Testis (tissue), 3 donors: ENCODE data around the gene FOXB1. TPM values are rescaled to one million over a fixed set of nuclear protein-coding genes. Genes with fewer than 3 reads are reported as not detected.

ENCODE experiments used
- DNase-seq: peaks from one replicate; pipeline ENCODE4 v3.0.0-alpha.2; 2019
- H3K27ac ChIP-seq, 2 donors: fragments of 200-600 bp; sonication (generic); one replicate each; pipeline ENCODE4 v1.5.1; 2019
- H3K27me3 ChIP-seq: fragments of 200-600 bp; sonication (generic); one replicate; pipeline ENCODE4 v1.5.1; 2019
- H3K36me3 ChIP-seq: fragments of 200-600 bp; sonication (generic); one replicate; pipeline ENCODE4 v1.5.1; 2017; ENCODE audit warnings: low read depth; ENCODE audit errors: missing control alignments
- H3K4me1 ChIP-seq: fragments of 200-600 bp; sonication (generic); one replicate; pipeline ENCODE4 v1.5.1; 2019
- H3K4me3 ChIP-seq, 2 donors: fragments of 200-600 bp; sonication (generic); one replicate each; pipeline ENCODE4 v1.5.1; 2017 to 2019
- H3K9me3 ChIP-seq: fragments of 200-600 bp; sonication (generic); one replicate; pipeline ENCODE4 v1.5.1; 2017
- CTCF ChIP-seq, 3 experiments: fragments of 450-650 bp in 2 of 3; fragments of 200-600 bp in 1 of 3; sonication (generic) in 1 of 3; IDR thresholded peaks; one replicate each; pipeline ENCODE4 v1.5.1; 2016 to 2019; ENCODE audit warnings: antibody characterized with exemption in 3 of 3, mild to moderate bottlenecking in 2 of 3, moderate library complexity in 1 of 3
- POLR2A ChIP-seq: fragments of 450-650 bp; IDR thresholded peaks from one replicate; pipeline ENCODE4 v1.6.1; 2017; ENCODE audit warnings: antibody characterized with exemption, mild to moderate bottlenecking, moderate library complexity
- WGBS, 2 donors: methylation state at CpG; one replicate each; pipeline ENCODE4 v1.1.5; 2018; 5-methylcytosine and 5-hydroxymethylcytosine counted together
- intact Hi-C: fragments of 100-400 bp; cut with DNase I; formaldehyde crosslinking; loops from one replicate; pipeline ENCODE4 v1.15.1; 2023; ENCODE audit warnings: low total_unique reads
- polyA plus RNA-seq: library from polyadenylated mRNA; stranded (reverse); fragments of 350-450 nt; fragmentation: Illumina TruSeq; extraction: RNeasy Lipid Tissue Mini Kit (QIAGEN cat#74804); gene quantifications from one replicate; pipeline ENCODE4 v1.2.3, GENCODE V29; 2014; ENCODE audit warnings: low read depth, low replicate concordance; ENCODE audit not compliant: insufficient read depth
- total RNA-seq, 2 donors: library from RNA; depleted of rRNA; stranded (reverse); fragments of >200 nt; gene quantifications; one replicate each; pipeline ENCODE4 v1.2.3, GENCODE V29; 2016

FOXB1 gene
- total and polyA plus RNA-seq, 3 donors from 2014 or later: 0.56 to 7.4 (median 1.5) TPM

GRCh38 chr15:60026555-60026954 lies 22.4 kb downstream of the FOXB1 start:
- Histone ChIP-seq H3K27ac (no peak overlapping the region), H3K9me3 (no peaks in the 10 kb centered on the region), H3K4me3 (no peak overlapping the region), H3K4me1 (no peaks in the 10 kb centered on the region), H3K27me3 (no peaks in the 10 kb centered on the region), H3K36me3 (no peaks in the 10 kb centered on the region)
- 46 to 57% methylated on average over 2 of the region's 2 CpGs for WGBS, 2 donors
- intact Hi-C loops: no loop called here
- DNase-seq: peak; percentile 36
- no peak for TF ChIP-seq CTCF (IDR thresholded peaks at IDR 0.05)
- TF ChIP-seq POLR2A: no peak

GRCh38 chr15:60035344-60035743 lies 31.2 kb downstream of the FOXB1 start:
- intact Hi-C loops: no loop called here
- 85 to 88% methylated on average over 3 of the region's 3 CpGs for WGBS, 2 donors
- no peaks in the 10 kb centered on the region for H3K27me3 ChIP-seq
- H3K27ac ChIP-seq: no peak overlapping the region
- H3K9me3 ChIP-seq: no peaks in the 10 kb centered on the region
- TF ChIP-seq POLR2A (no peak), CTCF (IDR thresholded peaks at IDR 0.05) (no peak)
- H3K4me1 ChIP-seq: no peaks in the 10 kb centered on the region
- H3K36me3 ChIP-seq: no peaks in the 10 kb centered on the region
- no peak for DNase-seq
- H3K4me3 ChIP-seq: no peak overlapping the region

GRCh38 chr15:60039316-60039715 lies 35.2 kb downstream of the FOXB1 start:
- DNase-seq: no peak
- WGBS, 2 donors: 67 to 71% methylated on average over 3 of the region's 3 CpGs
- H3K4me1 ChIP-seq: no peaks in the 10 kb centered on the region

GRCh38 chr15:60043744-60044435 lies 39.8 kb downstream of the FOXB1 start:
- TF ChIP-seq CTCF (IDR thresholded peaks at IDR 0.05): no peak
- TF ChIP-seq POLR2A: no peak
- no peaks in the 10 kb centered on the region for H3K4me1 ChIP-seq
- intact Hi-C loops: loop anchor here (10.0 kb wide), 1 partner anchor 61 kb away; no protein-coding TSS in a partner anchor
- H3K36me3 ChIP-seq: no peaks in the 10 kb centered on the region
- DNase-seq: no peak
- H3K27ac ChIP-seq: no peak overlapping the region
- no peaks in the 10 kb centered on the region for H3K27me3 ChIP-seq
- H3K9me3 ChIP-seq: no peaks in the 10 kb centered on the region
- H3K4me3 ChIP-seq: no peak overlapping the region
- 85 to 93% methylated on average over 8 of the region's 8 CpGs for WGBS, 2 donors

More at GRCh38 chr15:60039316-60039715, 35.2 kb downstream of the FOXB1 start:
- Histone ChIP-seq H3K27me3 (no peaks in the 10 kb centered on the region), H3K27ac (no peak overlapping the region), H3K9me3 (no peaks in the 10 kb centered on the region), H3K36me3 (no peaks in the 10 kb centered on the region), H3K4me3 (no peak overlapping the region)
- TF ChIP-seq CTCF (IDR thresholded peaks at IDR 0.05) (no peak), POLR2A (no peak)
- intact Hi-C loops: no loop called here
